Psoas muscle (tissue), 8 donors: Measurements from ENCODE around the gene NOC3L. TPM values are rescaled to one million over a fixed set of nuclear protein-coding genes. Genes with fewer than 3 reads are reported as not detected.

Experiments used
- ATAC-seq, 4 donors: fragments of 200-7000 bp; cut with Tn5 transposase; one replicate each; pipeline ENCODE4 v1.9.1; 2020; ENCODE audit warnings: moderate library complexity in 3 of 4, mild to moderate bottlenecking in 2 of 4
- DNase-seq, 2 donors: peaks; one replicate each; pipeline ENCODE4 v3.0.0-alpha.2; 2020
- H3K27ac ChIP-seq: fragments of 200-600 bp; one replicate; pipeline ENCODE4 v1.8.0; 2022
- H3K27me3 ChIP-seq, 3 donors: fragments of 200-600 bp in 1 of 3; one replicate each; pipeline versions ENCODE4 v1.6.1 to v1.8.0; 2013 to 2022; ENCODE audit warnings: low read length in 2 of 3, mild to moderate bottlenecking in 2 of 3, moderate library complexity in 1 of 3; ENCODE audit not compliant: insufficient read depth in 3 of 3
- H3K36me3 ChIP-seq, 2 donors: fragments of 200-600 bp in 1 of 2; one replicate each; pipeline versions ENCODE4 v1.6.1 to v1.8.0; 2013 to 2022; ENCODE audit warnings: low read depth in 1 of 2, mild to moderate bottlenecking in 1 of 2, moderate library complexity in 1 of 2; ENCODE audit not compliant: insufficient read depth in 1 of 2
- H3K4me1 ChIP-seq: fragments of 200-600 bp; one replicate; pipeline ENCODE4 v1.8.0; 2022
- H3K4me3 ChIP-seq: fragments of 200-600 bp; one replicate; pipeline ENCODE4 v1.8.0; 2022; ENCODE audit warnings: mild to moderate bottlenecking
- H3K9me3 ChIP-seq: fragments of 200-600 bp; one replicate; pipeline ENCODE4 v1.8.0; 2022
- CTCF ChIP-seq: fragments of 200-600 bp; IDR thresholded peaks from one replicate; pipeline ENCODE4 v1.8.0; 2022; ENCODE audit warnings: antibody characterized with exemption
- WGBS, 3 donors: extraction: QIAGEN DNeasy Blood & Tissue Kit; methylation state at CpG; one replicate each; pipeline versions ENCODE4 v1.1.6 to v1.1.7; 2013; 5-methylcytosine and 5-hydroxymethylcytosine counted together
- intact Hi-C, 2 donors: fragments of 100-400 bp; cut with DNase I; formaldehyde crosslinking; loops; one replicate each; pipeline versions ENCODE4 v1.11.0 to v1.14.2; 2022
- polyA plus RNA-seq, 3 donors: library from polyadenylated mRNA; stranded (reverse); fragments of 200-250 nt; gene quantifications; one replicate each; pipeline ENCODE4 v1.2.3, GENCODE V29; 2013
- total RNA-seq, 4 donors: library from RNA; stranded (reverse); fragmentation: NEBNext Ultra II Directional in 2 of 4; extraction: Animal tissue kit (Norgen Biotek cat#: 25700) in 2 of 4; gene quantifications; one replicate each; pipeline versions ENCODE4 v1.2.1 to v1.2.4, GENCODE V29; 2021 to 2023
- donor health status: healthy with polysubstance abuse.
- donor health status: DM: no; HTN: no; CAD: no; lungs with moderate emphysema.
- donor health status: Bipolar disorder and iron deficiency.
- donor health status: healthy.
- donor health status: DM: yes; HTN: yes; CAD: no.
- donor health status: DM: no; HTN: no; CAD: no.
- donor health status: DM: no; HTN: no; CAD: no.
- donor health status: DM: yes; HTN: yes; CAD: no.

Gene NOC3L
- total and polyA plus RNA-seq, 7 donors: 6.3 to 19.5 (median 17.2) TPM

- intact Hi-C loops: no loop called here
- no peaks in the 10 kb centered on the region for H3K9me3 ChIP-seq
- no peak overlapping the region for H3K4me3 ChIP-seq
- H3K4me1 ChIP-seq: no peaks in the 10 kb centered on the region
- ATAC-seq (no peak), DNase-seq (no peak)
- no peaks in the 10 kb centered on the region for H3K27me3 ChIP-seq
- H3K27ac ChIP-seq: no peak overlapping the region
- no peak for TF ChIP-seq CTCF
- H3K36me3 ChIP-seq: peaks cover 0 to 11% of the 10 kb centered on the region in 2 donors
- 74 to 89% (median 85%) methylated on average over 3 of the region's 3 CpGs for WGBS, 3 donors
Measured at GRCh38 chr10:94300042-94300441, 62.7 kb downstream of the NOC3L start.

DNA sequence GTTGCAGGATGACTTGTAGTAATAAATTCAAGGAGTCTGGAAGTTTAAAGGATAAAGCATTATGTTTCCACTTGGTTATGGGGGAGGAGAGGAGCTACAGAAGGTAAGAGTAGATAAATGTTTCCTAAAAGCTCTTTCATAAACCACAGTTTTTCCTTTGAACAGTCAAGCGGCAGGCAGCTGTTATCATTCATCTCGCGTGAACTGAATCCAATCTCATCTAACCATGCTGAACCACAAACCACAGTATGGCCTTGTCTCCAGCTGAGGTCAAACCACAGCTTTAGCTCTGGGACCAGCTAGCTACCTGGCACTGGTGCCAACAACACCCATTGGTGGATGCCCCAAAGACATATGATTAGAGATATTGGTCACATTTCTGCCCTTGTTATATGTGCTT, 63.3 kb downstream of the NOC3L start:
- no peaks in the 10 kb centered on the region for H3K9me3 ChIP-seq
- TF ChIP-seq CTCF: no peak
- no peaks in the 10 kb centered on the region for H3K27me3 ChIP-seq
- no peak overlapping the region for H3K27ac ChIP-seq
- peaks cover 0 to 11% of the 10 kb centered on the region in 2 donors for H3K36me3 ChIP-seq
- no peak overlapping the region for H3K4me3 ChIP-seq
- H3K4me1 ChIP-seq: no peaks in the 10 kb centered on the region
- DNase-seq: no peak
- 50 to 69% (median 52%) methylated on average over 3 of the region's 3 CpGs for WGBS, 3 donors
- intact Hi-C loops: no loop called here
- ATAC-seq: peak in 2 of 4 donors; percentile 44 to 64

- H3K9me3 ChIP-seq: no peaks in the 10 kb centered on the region
- WGBS, 3 donors: 74 to 84% (median 81%) methylated on average over 5 of the region's 5 CpGs
- intact Hi-C loops: no loop called here
- H3K4me1 ChIP-seq: no peaks in the 10 kb centered on the region
- ATAC-seq (no peak), DNase-seq (no peak)
- H3K27me3 ChIP-seq: no peaks in the 10 kb centered on the region
- no peak for TF ChIP-seq CTCF
- H3K4me3 ChIP-seq: no peak overlapping the region
- H3K36me3 ChIP-seq: peaks cover 0 to 11% of the 10 kb centered on the region in 2 donors
- H3K27ac ChIP-seq: no peak overlapping the region
Measured at GRCh38 chr10:94294168-94294567, 68.6 kb downstream of the NOC3L start.

DNA sequence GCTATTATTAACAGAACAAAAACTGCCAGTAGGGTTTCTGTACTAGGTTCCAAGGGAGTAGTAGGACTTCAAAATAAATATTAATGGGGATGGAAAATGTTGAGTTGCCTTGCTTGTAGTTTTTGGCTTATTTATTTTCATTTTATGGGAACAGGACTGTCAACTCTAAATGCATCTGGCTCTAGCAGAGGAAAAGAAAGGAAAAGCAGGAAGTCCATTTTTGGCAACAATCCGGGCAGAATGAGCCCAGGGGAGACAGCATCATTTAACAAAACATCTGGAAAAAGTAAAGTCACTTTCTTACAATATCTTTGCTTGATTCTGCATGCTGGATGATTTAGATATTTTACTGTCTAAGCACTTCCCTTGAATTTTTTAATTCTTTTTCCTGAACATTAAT, 69.4 kb downstream of the NOC3L start:
- DNase-seq: peak in 1 of 2 donors; percentile 20
- H3K4me3 ChIP-seq: no peak overlapping the region
- H3K4me1 ChIP-seq: no peaks in the 10 kb centered on the region
- intact Hi-C loops: no loop called here
- H3K27ac ChIP-seq: peak overlapping the region; percentile 39
- ATAC-seq: peak in 1 of 4 donors; percentile 51
- H3K36me3 ChIP-seq: peaks cover 0 to 3% of the 10 kb centered on the region in 2 donors
- H3K27me3 ChIP-seq: no peaks in the 10 kb centered on the region
- no peaks in the 10 kb centered on the region for H3K9me3 ChIP-seq
- TF ChIP-seq CTCF: no peak
- WGBS, 3 donors: 29 to 62% (median 31%) methylated on average over 1 of the region's 1 CpG

GRCh38 chr10:94292434-94293090, 70.2 kb downstream of the NOC3L start:
- DNase-seq: peak; percentile 64 to 70
- no peaks in the 10 kb centered on the region for H3K27me3 ChIP-seq

More at GRCh38 chr10:94292434-94293090, 70.2 kb downstream of the NOC3L start:
- WGBS, 3 donors: 62 to 68% (median 65%) methylated on average over 2 of the region's 2 CpGs
- H3K27ac ChIP-seq: peak overlapping the region; percentile 39
- ATAC-seq: no peak
- no peaks in the 10 kb centered on the region for H3K4me1 ChIP-seq
- TF ChIP-seq CTCF: no peak
- H3K36me3 ChIP-seq: no peaks in the 10 kb centered on the region
- no peak overlapping the region for H3K4me3 ChIP-seq
- H3K9me3 ChIP-seq: no peaks in the 10 kb centered on the region
- intact Hi-C loops: no loop called here
